Glutamatergic neuron (in vitro differentiated cells): ENCODE data around the gene CRTC3. TPM values are rescaled to one million over a fixed set of nuclear protein-coding genes. Genes with fewer than 3 reads are reported as not detected.

Experiments used
- DNase-seq: peaks from one replicate; pipeline ENCODE4 v3.0.0; 2022
- H3K27ac Mint-ChIP-seq: one replicate; pipeline ENCODE4 v1.8.0; 2020; ENCODE audit warnings: mild to moderate bottlenecking, mixed read lengths, inconsistent platforms; ENCODE audit not compliant: unreplicated experiment
- H3K27me3 Mint-ChIP-seq: one replicate; pipeline ENCODE4 v1.8.0; 2020; ENCODE audit warnings: mild to moderate bottlenecking, moderate library complexity, mixed read lengths, inconsistent platforms; ENCODE audit not compliant: unreplicated experiment
- H3K36me3 Mint-ChIP-seq: one replicate; pipeline ENCODE4 v1.8.0; 2020; ENCODE audit warnings: mild to moderate bottlenecking, mixed read lengths, inconsistent platforms; ENCODE audit not compliant: unreplicated experiment
- H3K4me1 Mint-ChIP-seq: one replicate; pipeline ENCODE4 v1.8.0; 2020; ENCODE audit warnings: mild to moderate bottlenecking, low read depth, mixed read lengths, inconsistent platforms; ENCODE audit not compliant: unreplicated experiment
- H3K4me3 Mint-ChIP-seq: one replicate; pipeline ENCODE4 v1.8.0; 2020; ENCODE audit warnings: mild to moderate bottlenecking, mixed read lengths, inconsistent platforms; ENCODE audit not compliant: unreplicated experiment
- H3K9me3 Mint-ChIP-seq: one replicate; pipeline ENCODE4 v1.8.0; 2020; ENCODE audit warnings: mild to moderate bottlenecking, moderate library complexity, mixed read lengths, inconsistent platforms; ENCODE audit not compliant: unreplicated experiment
- CTCF ChIP-seq: fragments of 200-600 bp; sonication (generic); IDR thresholded peaks from one replicate; pipeline ENCODE4 v1.5.0; 2021; ENCODE audit not compliant: partially characterized antibody, unreplicated experiment
- total RNA-seq: library from RNA; stranded (reverse); fragmentation: NEBNext Ultra II Directional; extraction: Animal tissue kit (Norgen Biotek cat#: 25700); gene quantifications from one replicate; pipeline ENCODE4 v1.2.1, GENCODE V29; 2021; ENCODE audit not compliant: unreplicated experiment

Gene CRTC3
- total RNA-seq, 1 donor from 2014 or later, result 50.1 TPM

- DNase-seq, result no peak
- Mint-ChIP-seq H3K36me3 (no peaks in the 10 kb centered on the region), H3K4me3 (no peak overlapping the region), H3K9me3 (no peaks in the 10 kb centered on the region), H3K4me1 (peaks cover 25% of the 10 kb centered on the region), H3K27ac (no peak overlapping the region), H3K27me3 (peaks cover 4% of the 10 kb centered on the region)
- no peak for TF ChIP-seq CTCF
Measured at GRCh38 chr15:90553248-90553745, 23.6 kb downstream of the CRTC3 start.

GRCh38 chr15:90557186-90558084 is 27.7 kb downstream of the CRTC3 start:
- Mint-ChIP-seq H3K27me3 (peaks cover 3% of the 10 kb centered on the region), H3K36me3 (peaks cover 5% of the 10 kb centered on the region), H3K9me3 (no peaks in the 10 kb centered on the region), H3K4me3 (peak overlapping the region; percentile 78), H3K4me1 (peaks cover 27% of the 10 kb centered on the region), H3K27ac (peak overlapping the region; percentile 72)
- TF ChIP-seq CTCF, result no peak
- DNase-seq, result no peak

- Mint-ChIP-seq H3K27ac (no peak overlapping the region), H3K4me3 (peak overlapping the region; percentile 17), H3K4me1 (peaks cover 27% of the 10 kb centered on the region), H3K27me3 (peaks cover 2% of the 10 kb centered on the region), H3K9me3 (no peaks in the 10 kb centered on the region), H3K36me3 (peaks cover 5% of the 10 kb centered on the region)
- no peak for DNase-seq
- TF ChIP-seq CTCF, result no peak
Measured at GRCh38 chr15:90558171-90558573, 28.4 kb downstream of the CRTC3 start.

- H3K27ac Mint-ChIP-seq, result no peak overlapping the region
- peaks cover 2% of the 10 kb centered on the region for H3K27me3 Mint-ChIP-seq
- no peaks in the 10 kb centered on the region for H3K9me3 Mint-ChIP-seq
- no peak for TF ChIP-seq CTCF
- H3K36me3 Mint-ChIP-seq, result peaks cover 5% of the 10 kb centered on the region
- no peak overlapping the region for H3K4me3 Mint-ChIP-seq
- H3K4me1 Mint-ChIP-seq, result peaks cover 24% of the 10 kb centered on the region
- no peak for DNase-seq
Measured at GRCh38 chr15:90559119-90559518, 29.4 kb downstream of the CRTC3 start.

- TF ChIP-seq CTCF, result no peak
- H3K36me3 Mint-ChIP-seq, result peaks cover 5% of the 10 kb centered on the region
- H3K27ac Mint-ChIP-seq, result no peak overlapping the region
- no peak overlapping the region for H3K4me3 Mint-ChIP-seq
- H3K9me3 Mint-ChIP-seq, result no peaks in the 10 kb centered on the region
- no peak for DNase-seq
- peaks cover 2% of the 10 kb centered on the region for H3K27me3 Mint-ChIP-seq
- H3K4me1 Mint-ChIP-seq, result peaks cover 24% of the 10 kb centered on the region
Measured at GRCh38 chr15:90560229-90560776, 30.6 kb downstream of the CRTC3 start.
